ENCODE results near the gene ABCA8. TPM values are rescaled to one million over a fixed set of nuclear protein-coding genes. Genes with fewer than 3 reads are reported as not detected.
A peak's percentile ranks its signal among the peaks of the same experiment; 100 is the strongest.
"Not testable (repeated sequence)": the region's sequence is repeated elsewhere in the genome, so short reads cannot be mapped to it uniquely, and the experiment has no call there.

The ABCA8 gene, protein sequence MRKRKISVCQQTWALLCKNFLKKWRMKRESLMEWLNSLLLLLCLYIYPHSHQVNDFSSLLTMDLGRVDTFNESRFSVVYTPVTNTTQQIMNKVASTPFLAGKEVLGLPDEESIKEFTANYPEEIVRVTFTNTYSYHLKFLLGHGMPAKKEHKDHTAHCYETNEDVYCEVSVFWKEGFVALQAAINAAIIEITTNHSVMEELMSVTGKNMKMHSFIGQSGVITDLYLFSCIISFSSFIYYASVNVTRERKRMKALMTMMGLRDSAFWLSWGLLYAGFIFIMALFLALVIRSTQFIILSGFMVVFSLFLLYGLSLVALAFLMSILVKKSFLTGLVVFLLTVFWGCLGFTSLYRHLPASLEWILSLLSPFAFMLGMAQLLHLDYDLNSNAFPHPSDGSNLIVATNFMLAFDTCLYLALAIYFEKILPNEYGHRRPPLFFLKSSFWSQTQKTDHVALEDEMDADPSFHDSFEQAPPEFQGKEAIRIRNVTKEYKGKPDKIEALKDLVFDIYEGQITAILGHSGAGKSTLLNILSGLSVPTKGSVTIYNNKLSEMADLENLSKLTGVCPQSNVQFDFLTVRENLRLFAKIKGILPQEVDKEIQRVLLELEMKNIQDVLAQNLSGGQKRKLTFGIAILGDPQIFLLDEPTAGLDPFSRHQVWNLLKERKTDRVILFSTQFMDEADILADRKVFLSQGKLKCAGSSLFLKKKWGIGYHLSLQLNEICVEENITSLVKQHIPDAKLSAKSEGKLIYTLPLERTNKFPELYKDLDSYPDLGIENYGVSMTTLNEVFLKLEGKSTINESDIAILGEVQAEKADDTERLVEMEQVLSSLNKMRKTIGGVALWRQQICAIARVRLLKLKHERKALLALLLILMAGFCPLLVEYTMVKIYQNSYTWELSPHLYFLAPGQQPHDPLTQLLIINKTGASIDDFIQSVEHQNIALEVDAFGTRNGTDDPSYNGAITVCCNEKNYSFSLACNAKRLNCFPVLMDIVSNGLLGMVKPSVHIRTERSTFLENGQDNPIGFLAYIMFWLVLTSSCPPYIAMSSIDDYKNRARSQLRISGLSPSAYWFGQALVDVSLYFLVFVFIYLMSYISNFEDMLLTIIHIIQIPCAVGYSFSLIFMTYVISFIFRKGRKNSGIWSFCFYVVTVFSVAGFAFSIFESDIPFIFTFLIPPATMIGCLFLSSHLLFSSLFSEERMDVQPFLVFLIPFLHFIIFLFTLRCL (N-terminal part only)
- total RNA-seq (2013; cell fraction: nucleolus; rRNA removed): 0.67 and 0.83 TPM in 2 replicates
- not detected in 2 replicates for total RNA-seq (2014; rRNA removed)
- not detected in 2 replicates for total RNA-seq (2014; rRNA removed; fragmentation: Illumina TruSeq; extraction: Trizol)
- total RNA-seq (2021): 0.15 and 0.19 TPM in 2 replicates
- polyA plus RNA-seq (2011; ENCODE audit: low read depth): not detected
- polyA plus RNA-seq (2011; rRNA removed): 0.05 and 0.06 TPM in 2 replicates
- 0.02 TPM in 1 of 2 replicates, not detected in the other for polyA plus RNA-seq (2011; cell fraction: cytosol; rRNA removed)
- polyA plus RNA-seq (2011; cell fraction: nucleus; rRNA removed): 0.04 TPM in 1 of 2 replicates, not detected in the other
- polyA plus RNA-seq (2012): 0.04 and 0.11 TPM in 2 replicates
- not detected in 2 replicates for polyA plus RNA-seq (2014; fragmentation: Illumina TruSeq; extraction: Trizol)
- not detected for polyA plus RNA-seq (2014; fragmentation: Nextera tagmentation; extraction: Ambion mirVana)
- not detected in 2 replicates for polyA plus RNA-seq (2014; rRNA removed)
- not detected for polyA plus RNA-seq (2016; fragmentation: Nextera tagmentation; extraction: Ambion mirVana)
- polyA minus RNA-seq (2011; rRNA and poly(A)+ RNA removed): not detected in 2 replicates
- not detected in 2 replicates for polyA minus RNA-seq (2011; cell fraction: cytosol; rRNA and poly(A)+ RNA removed)
- polyA minus RNA-seq (2011; cell fraction: nucleus; rRNA and poly(A)+ RNA removed): not detected in 2 replicates
- percentile 7 among the genes with signal in this experiment for Bru-seq, nascent RNA
- BruChase-seq, experiment 1, labeled RNA remaining after a 6-hour chase: percentile 7 among the genes with signal in this experiment
- BruChase-seq, experiment 2, labeled RNA remaining after a 2-hour chase: percentile 7 among the genes with signal in this experiment
- long read RNA-seq, experiment 1: 0 reads
- long read RNA-seq, experiment 2, partial matches to known transcripts: 0 of 1 reads
- long read RNA-seq, experiment 2, other reads (novel, unspliced or antisense): 1 of 1 reads

GRCh38 chr17:68955181-68955841 lies at the start of gene ABCA8:
Gene ABCA8, minus strand, starts transcription at chr17:68955392. Its CDS starts 13,358 bp downstream, at chr17:68942034.
- TF ChIP-seq, protein P1, sequence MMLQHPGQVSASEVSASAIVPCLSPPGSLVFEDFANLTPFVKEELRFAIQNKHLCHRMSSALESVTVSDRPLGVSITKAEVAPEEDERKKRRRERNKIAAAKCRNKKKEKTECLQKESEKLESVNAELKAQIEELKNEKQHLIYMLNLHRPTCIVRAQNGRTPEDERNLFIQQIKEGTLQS (IDR thresholded peaks at IDR 0.05; ENCODE audit: borderline replicate concordance, extremely low read depth, low read depth, low read length): no peak
- TF ChIP-seq SREBF2 (IDR thresholded peaks at IDR 0.05; ENCODE audit: low read length) (no peak), RCOR1 (conservative IDR thresholded peaks at IDR 0.05; ENCODE audit: low read depth, low read length) (no peak), HDAC2 (IDR thresholded peaks at IDR 0.05) (no peak)
- DNase-seq (ENCODE audit: low read depth, low spot score) (no peak), FAIRE-seq (no peak), ATAC-seq (no peak)
- Histone ChIP-seq H3K4me2 (ENCODE audit: control insufficient read depth, insufficient read depth) (no peak within 1 kb of the TSS), H3K4me3 (no peak within 1 kb of the TSS), H3K36me3 (ENCODE audit: control insufficient read depth in 2 of 2, insufficient read depth in 2 of 2, low read length in 1 of 2) (no peaks in the 10 kb centered on the region), H3K4me1 (ENCODE audit: control insufficient read depth, insufficient read depth, low read length) (no peaks in the 10 kb centered on the region), H3K79me2 (ENCODE audit: control insufficient read depth, insufficient read depth, low read length) (no peaks in the 10 kb centered on the region), H3K27me3 (replicated peaks in 1 of 2; ENCODE audit: control insufficient read depth in 2 of 2, insufficient read depth in 2 of 2, low read length in 1 of 2) (no peaks in the 10 kb centered on the region), H4K20me1 (ENCODE audit: control insufficient read depth, insufficient read depth) (no peaks in the 10 kb centered on the region), H2AFZ (ENCODE audit: control insufficient read depth, low read depth, low read length) (no peak within 1 kb of the TSS), H3K9me3 (replicated peaks; ENCODE audit: control insufficient read depth, insufficient read depth, low read length) (no peaks in the 10 kb centered on the region; the same call in 2 of the 3 replicates), H3K27ac (ENCODE audit: control insufficient read depth, insufficient read depth) (no peak within 1 kb of the TSS), H3K9ac (ENCODE audit: control insufficient read depth, insufficient read depth, low read length) (no peak within 1 kb of the TSS)
- SMC1A ChIA-PET (ENCODE audit: uncharacterized antibody, unreplicated experiment): no interaction called here
- CTCF ChIA-PET: no interaction called here
- RAD21 ChIA-PET (ENCODE audit: unreplicated experiment): no interaction called here
- intact Hi-C loops (cut with micrococcal nuclease; ENCODE audit: unreplicated experiment) (no loop called here), in situ Hi-C loops (cut with MboI) (no loop called here)
- no TSS peak for BruUV-seq (replicated peaks)
- POLR2A ChIA-PET: no interaction called here
- 17% methylated on average over 4 of the region's 4 CpGs for WGBS (ENCODE audit: insufficient coverage, insufficient replicate concordance, low lambda C conversion rate, missing lambda C conversion rate)

DNA sequence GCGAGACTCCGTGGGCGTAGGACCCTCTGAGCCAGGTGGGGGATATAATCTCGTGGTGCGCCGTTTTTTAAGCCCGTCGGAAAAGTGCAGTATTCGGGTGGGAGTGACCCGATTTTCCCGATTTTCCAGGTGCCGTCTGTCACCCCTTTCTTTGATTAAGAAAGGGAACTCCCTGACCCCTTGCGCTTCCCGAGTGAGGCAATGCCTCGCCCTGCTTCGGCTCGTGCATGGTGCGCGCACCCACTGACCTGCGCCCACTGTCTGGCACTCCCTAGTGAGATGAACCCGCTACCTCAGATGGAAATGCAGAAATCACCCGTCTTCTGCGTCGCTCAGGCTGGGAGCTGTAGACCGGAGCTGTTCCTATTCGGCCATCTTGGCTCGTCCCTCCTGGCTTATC lies 49.6 kb upstream of the ABCA8 start:
- DNase-seq (ENCODE audit: low read depth, low spot score); POLR2A ChIA-PET; H2AFZ ChIP-seq (ENCODE audit: control insufficient read depth, low read depth, low read length); in situ Hi-C loops (cut with MboI); H3K27ac ChIP-seq (ENCODE audit: control insufficient read depth, insufficient read depth); ATAC-seq; RAD21 ChIA-PET (ENCODE audit: unreplicated experiment); H3K9ac ChIP-seq (ENCODE audit: control insufficient read depth, insufficient read depth, low read length); FAIRE-seq; intact Hi-C loops (cut with micrococcal nuclease; ENCODE audit: unreplicated experiment); BruUV-seq (replicated peaks); CTCF ChIA-PET; H3K4me1 ChIP-seq (ENCODE audit: control insufficient read depth, insufficient read depth, low read length); H3K36me3 ChIP-seq (ENCODE audit: control insufficient read depth in 2 of 2, insufficient read depth in 2 of 2, low read length in 1 of 2); H4K20me1 ChIP-seq (ENCODE audit: control insufficient read depth, insufficient read depth); H3K9me3 ChIP-seq (replicated peaks; ENCODE audit: control insufficient read depth, insufficient read depth, low read length); H3K4me3 ChIP-seq; H3K79me2 ChIP-seq (ENCODE audit: control insufficient read depth, insufficient read depth, low read length); H3K4me2 ChIP-seq (ENCODE audit: control insufficient read depth, insufficient read depth); SMC1A ChIA-PET (ENCODE audit: uncharacterized antibody, unreplicated experiment); H3K27me3 ChIP-seq (replicated peaks in 1 of 2; ENCODE audit: control insufficient read depth in 2 of 2, insufficient read depth in 2 of 2, low read length in 1 of 2): not testable (repeated sequence)
- WGBS (ENCODE audit: insufficient coverage, insufficient replicate concordance, low lambda C conversion rate, missing lambda C conversion rate): 77% methylated on average over 24 of the region's 27 CpGs

Data from GM12878 (cell line).